ENCODE data around the gene TCF12. TPM values are rescaled to one million over a fixed set of nuclear protein-coding genes. Genes with fewer than 3 reads are reported as not detected.

Gene TCF12
- polyA plus RNA-seq, 3 donors = 15.8 to 52.5 (median 27.6) TPM

- no peak overlapping the region for H3K9ac ChIP-seq (ENCODE audit: insufficient read depth, low read length, poor library complexity, severe bottlenecking)
- no peaks in the 10 kb centered on the region for H3K79me2 ChIP-seq (ENCODE audit: insufficient read depth, low read length)
- intact Hi-C loops (cut with micrococcal nuclease) = no loop called here
- no peaks in the 10 kb centered on the region for H3K27me3 Mint-ChIP-seq (ENCODE audit: low read depth in 3 of 3)
- no peak for TF ChIP-seq CTCF (IDR thresholded peaks at IDR 0.05)
- no peak for DNase-seq
- no peak overlapping the region for H3K4me3 Mint-ChIP-seq
- no peaks in the 10 kb centered on the region for H3K4me1 ChIP-seq (ENCODE audit: control insufficient read depth in 1 of 2, insufficient read depth in 2 of 2, low read length in 2 of 2)
- H3K4me1 Mint-ChIP-seq = peaks cover 5% of the 10 kb centered on the region
- H3K9me3 Mint-ChIP-seq = peaks cover 2 to 11% (median 7%) of the 10 kb centered on the region in 7 donors
- peaks cover 0 to 18% of the 10 kb centered on the region in 2 donors for H3K36me3 ChIP-seq (replicated peaks in 1 of 2; ENCODE audit: control insufficient read depth in 1 of 2, insufficient read depth in 2 of 2, low read length in 2 of 2)
- H3K27ac Mint-ChIP-seq = no peak overlapping the region
- H3K36me3 Mint-ChIP-seq = peaks cover 23 to 24% of the 10 kb centered on the region in 2 donors
- H2AFZ ChIP-seq (ENCODE audit: insufficient read depth, low read depth, low read length, poor library complexity, severe bottlenecking) = no peak overlapping the region
- H3K27me3 ChIP-seq (ENCODE audit: control insufficient read depth in 2 of 2, insufficient read depth in 2 of 2, low read length in 2 of 2) = no peaks in the 10 kb centered on the region
- no peak overlapping the region for H3K4me3 ChIP-seq (replicated peaks in 1 of 3; ENCODE audit: low read depth in 2 of 3, low read length in 3 of 3)
- H3K9me3 ChIP-seq (replicated peaks in 1 of 2; ENCODE audit: control insufficient read depth in 1 of 2, insufficient read depth in 1 of 2, low read length in 2 of 2) = peaks cover 0 to 5% of the 10 kb centered on the region in 2 donors
- no peak overlapping the region for H3K27ac ChIP-seq (ENCODE audit: low read depth in 1 of 2, low read length in 2 of 2)
- no peak overlapping the region for H3K4me2 ChIP-seq (replicated peaks; ENCODE audit: extremely low read depth, low read length, poor library complexity, severe bottlenecking)
- H4K20me1 ChIP-seq (ENCODE audit: insufficient read depth, low read length) = no peaks in the 10 kb centered on the region
These were observed 267.1 kb downstream of the TCF12 start for GRCh38 chr15:57185507-57186074.

GRCh38 chr15:57189466-57189865, 271.0 kb downstream of the TCF12 start:
- Histone ChIP-seq H3K4me3 (replicated peaks in 1 of 3; ENCODE audit: low read depth in 2 of 3, low read length in 3 of 3) (no peak overlapping the region), H3K4me1 (ENCODE audit: control insufficient read depth in 1 of 2, insufficient read depth in 2 of 2, low read length in 2 of 2) (no peaks in the 10 kb centered on the region), H3K4me2 (replicated peaks; ENCODE audit: extremely low read depth, low read length, poor library complexity, severe bottlenecking) (no peak overlapping the region), H3K9me3 (replicated peaks in 1 of 2; ENCODE audit: control insufficient read depth in 1 of 2, insufficient read depth in 1 of 2, low read length in 2 of 2) (peaks cover 0 to 5% of the 10 kb centered on the region in 2 donors), H2AFZ (ENCODE audit: insufficient read depth, low read depth, low read length, poor library complexity, severe bottlenecking) (no peak overlapping the region), H3K9ac (ENCODE audit: insufficient read depth, low read length, poor library complexity, severe bottlenecking) (no peak overlapping the region), H3K27me3 (ENCODE audit: control insufficient read depth in 2 of 2, insufficient read depth in 2 of 2, low read length in 2 of 2) (no peaks in the 10 kb centered on the region), H3K36me3 (replicated peaks in 1 of 2; ENCODE audit: control insufficient read depth in 1 of 2, insufficient read depth in 2 of 2, low read length in 2 of 2) (peaks cover 18 to 46% of the 10 kb centered on the region in 2 donors), H3K27ac (ENCODE audit: low read depth in 1 of 2, low read length in 2 of 2) (no peak overlapping the region), H4K20me1 (ENCODE audit: insufficient read depth, low read length) (no peaks in the 10 kb centered on the region), H3K79me2 (ENCODE audit: insufficient read depth, low read length) (no peaks in the 10 kb centered on the region)
- peaks cover 42 to 49% of the 10 kb centered on the region in 2 donors for H3K36me3 Mint-ChIP-seq
- no peak for TF ChIP-seq CTCF (IDR thresholded peaks at IDR 0.05)
- WGBS (ENCODE audit: insufficient coverage) = no CpG with 5 or more reads among the region's 1 CpG
- no peak for DNase-seq
- H3K9me3 Mint-ChIP-seq = peaks cover 2 to 11% (median 7%) of the 10 kb centered on the region in 7 donors
- H3K27me3 Mint-ChIP-seq (ENCODE audit: low read depth in 3 of 3) = peaks cover 0 to 1% (median 0%) of the 10 kb centered on the region in 3 donors
- no peaks in the 10 kb centered on the region for H3K4me1 Mint-ChIP-seq
- no peak overlapping the region for H3K27ac Mint-ChIP-seq
- intact Hi-C loops (cut with micrococcal nuclease) = no loop called here
- no peak overlapping the region for H3K4me3 Mint-ChIP-seq

Data from CD14-positive monocyte (primary cell).